GM19395 (cell line): ENCODE results near the gene IQCM.

Experiments
- ATAC-seq: cut with Tn5 transposase; IDR thresholded peaks from one replicate; pipeline ENCODE4 v1.9.1; 2021; ENCODE audit warnings: mild to moderate bottlenecking, moderate library complexity; ENCODE audit not compliant: unreplicated experiment

IQCM gene

DNA sequence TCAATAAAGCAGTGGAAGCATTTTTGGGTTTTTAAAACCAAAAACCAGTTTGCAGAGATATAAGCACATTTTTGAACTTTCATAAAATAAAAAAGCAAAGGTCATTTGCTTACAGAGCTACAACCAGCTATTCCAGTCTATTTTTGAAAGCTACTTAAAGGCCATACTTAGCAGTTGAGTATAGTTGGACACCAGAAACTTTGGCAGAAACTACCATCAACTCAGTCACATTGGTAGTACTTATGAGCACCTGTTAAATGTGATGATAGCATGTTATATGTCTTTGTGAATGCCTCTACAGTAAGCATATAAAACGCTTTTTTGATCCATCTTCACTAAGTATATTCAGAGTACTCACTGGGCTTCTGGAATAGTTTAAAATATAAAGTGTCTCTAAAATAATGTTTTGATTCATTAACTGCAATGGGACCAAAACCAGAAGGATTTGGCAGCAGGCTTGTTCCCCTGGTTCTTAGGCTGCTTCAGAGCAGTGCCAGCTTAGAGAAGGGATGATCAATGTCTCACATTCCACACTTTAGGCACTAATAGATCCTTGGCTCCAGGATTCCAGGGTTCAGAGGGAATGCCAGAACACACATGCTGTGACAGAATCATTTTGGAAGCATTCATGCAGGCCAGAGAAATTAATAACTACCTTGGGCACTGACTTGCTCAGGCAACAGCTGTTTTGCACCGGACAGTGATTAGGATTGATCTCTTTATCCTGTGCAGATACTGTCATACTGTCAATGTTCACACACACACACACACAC, 103.9 kb downstream of the IQCM start:
- no peak for ATAC-seq

DNA sequence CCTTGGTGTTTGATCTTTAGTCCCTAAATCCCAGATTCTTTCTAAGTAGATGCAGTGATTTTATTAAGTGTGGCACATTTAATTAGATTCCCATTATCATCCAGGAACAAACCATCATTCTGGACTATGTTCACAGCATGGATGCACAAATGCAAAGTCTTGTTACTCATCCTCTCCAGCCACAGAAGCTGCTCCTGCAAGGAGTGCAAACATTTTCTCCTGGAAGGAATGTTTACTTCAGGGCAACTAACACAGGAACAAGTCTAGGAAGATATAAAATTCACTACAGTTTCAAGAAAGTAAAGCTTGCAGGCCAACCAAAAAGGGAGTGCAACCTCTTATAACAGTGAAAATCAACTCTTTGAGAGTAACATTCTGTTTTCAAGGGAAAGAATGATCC, 106.0 kb downstream of the IQCM start:
- no peak for ATAC-seq

DNA sequence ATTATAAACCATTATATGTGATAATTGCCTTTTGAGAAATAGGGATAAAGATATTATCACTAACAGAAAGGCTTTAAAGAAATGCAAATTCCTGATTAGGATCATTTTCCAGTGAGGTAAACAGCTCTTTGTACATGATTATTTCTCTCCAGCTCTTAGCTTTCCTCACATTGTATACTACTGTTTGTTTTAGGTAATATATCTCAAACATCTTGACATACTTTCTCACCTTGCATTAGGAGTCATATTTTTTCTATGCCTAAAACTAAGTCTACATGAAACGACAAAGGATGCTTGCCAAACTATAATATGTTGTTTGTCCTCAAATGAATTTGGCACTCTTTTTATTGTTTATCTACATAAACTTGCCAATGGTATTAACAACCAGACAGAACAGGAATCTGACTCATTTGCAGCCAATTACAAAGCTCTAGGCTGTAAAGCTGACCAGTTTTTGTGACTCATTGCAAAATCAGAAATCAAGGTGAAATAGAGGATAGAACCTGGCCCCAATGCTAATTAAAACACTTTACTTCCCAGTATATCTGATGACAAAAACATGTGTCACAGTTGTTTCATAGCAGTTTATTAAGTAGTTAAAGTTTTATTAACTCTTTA, 107.0 kb downstream of the IQCM start:
- no peak for ATAC-seq

DNA sequence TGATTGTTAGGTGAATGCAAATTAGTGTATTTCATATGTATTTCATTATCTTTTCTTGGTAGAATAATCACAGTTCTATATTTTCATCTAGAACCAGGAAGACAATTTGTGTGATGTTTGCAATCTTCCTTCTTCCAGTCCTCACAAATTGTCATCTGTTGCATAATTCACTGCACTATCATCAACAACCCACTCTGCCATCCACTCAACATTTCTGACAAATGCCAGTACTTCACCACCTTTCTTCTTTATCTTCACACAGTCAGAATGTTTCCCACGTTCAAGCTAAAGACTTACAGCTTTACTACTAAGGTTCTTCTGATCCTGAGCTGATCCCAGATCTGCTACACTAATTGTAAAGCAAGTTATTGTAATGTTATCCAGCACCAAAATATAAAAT, 107.8 kb downstream of the IQCM start:
- ATAC-seq, result no peak

DNA sequence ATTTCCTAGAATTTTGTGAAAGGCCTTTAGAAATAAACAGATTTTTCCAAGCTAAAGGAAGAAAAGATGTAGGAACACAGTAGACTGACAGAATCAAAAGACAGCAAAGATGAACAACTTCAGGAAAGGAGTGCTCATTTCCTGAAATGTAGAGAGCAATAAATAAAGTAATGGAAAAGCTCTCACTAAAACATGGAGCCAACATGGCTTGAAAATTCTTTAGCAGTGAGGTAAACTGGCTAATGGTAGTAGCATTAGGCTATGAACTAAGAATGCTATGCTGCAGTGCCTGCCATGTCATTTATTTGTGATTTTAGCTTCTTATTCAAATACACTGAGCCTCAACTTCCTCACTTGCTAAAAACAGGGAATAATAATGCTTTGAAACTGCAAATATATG, 108.7 kb downstream of the IQCM start:
- ATAC-seq, result no peak

DNA sequence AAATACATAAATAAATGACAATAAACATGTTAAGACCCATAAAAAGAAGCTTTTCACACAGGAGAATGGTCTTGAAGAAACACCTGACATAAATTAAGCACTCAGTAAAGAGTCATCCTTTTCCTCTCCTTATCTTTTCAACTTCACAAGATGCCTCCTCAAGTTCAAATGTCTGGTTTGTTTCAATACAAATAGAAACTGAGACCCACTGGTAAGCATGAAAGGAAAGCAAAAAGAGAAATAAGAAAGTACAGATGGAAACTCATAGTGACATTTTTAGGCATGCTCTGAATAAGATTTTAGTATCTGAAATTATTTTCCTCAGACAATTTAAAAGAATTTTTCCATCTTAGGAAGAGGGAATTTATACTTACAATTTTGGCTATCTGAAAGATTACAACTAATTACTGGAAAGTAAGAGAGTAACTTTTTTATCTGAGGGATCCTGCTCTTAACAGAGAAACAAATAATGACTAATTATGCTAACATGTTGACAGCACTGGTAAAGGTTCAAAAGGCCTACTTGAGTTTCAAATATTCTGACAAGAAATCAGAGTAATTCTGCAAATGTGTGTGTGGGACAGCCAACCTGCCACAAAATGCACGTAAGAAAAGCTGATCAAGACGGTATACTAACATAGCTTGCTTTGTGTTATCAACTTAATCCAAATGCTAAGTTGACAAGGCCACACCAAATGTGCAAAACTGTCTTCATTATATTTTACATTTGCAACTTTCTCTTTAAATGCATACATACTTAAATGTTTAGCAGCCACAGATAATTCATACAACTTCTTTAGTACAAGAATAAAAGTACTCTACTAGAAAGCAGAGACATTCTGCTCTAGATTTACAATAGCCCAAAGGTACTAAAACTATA, 113.0 kb downstream of the IQCM start:
- peak; percentile 67 for ATAC-seq

DNA sequence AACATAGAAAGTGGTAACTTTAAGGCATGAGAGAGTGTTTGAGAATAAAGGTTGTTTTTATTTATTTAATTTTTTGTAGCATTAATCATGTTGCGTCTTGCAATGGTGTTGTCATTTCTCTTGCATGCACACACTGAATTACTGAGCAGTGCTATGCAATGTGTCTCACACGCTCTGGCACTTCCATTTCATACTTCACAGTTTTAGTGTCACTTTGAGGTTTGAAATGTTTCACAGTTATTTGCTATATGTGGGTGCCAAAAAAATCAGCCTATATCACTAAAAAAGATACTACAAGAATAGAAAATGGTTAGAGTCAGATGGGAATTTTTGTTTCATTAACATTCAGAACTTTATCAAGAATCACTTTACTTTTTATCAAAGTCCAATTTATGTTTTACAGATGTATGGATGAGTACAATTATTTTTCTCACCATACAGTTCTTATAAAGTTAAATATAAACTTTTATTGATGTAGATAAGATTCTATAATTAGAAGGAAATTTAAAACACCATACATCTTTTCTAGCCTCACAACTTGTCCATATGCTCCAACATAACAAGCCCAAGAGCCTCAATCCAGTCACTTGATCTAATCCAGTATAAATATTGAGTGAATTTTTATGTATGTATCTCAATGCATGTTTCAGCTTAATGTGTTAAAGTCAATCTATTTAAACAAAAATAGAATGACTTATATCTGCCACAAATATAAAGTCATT, 114.0 kb downstream of the IQCM start:
- ATAC-seq, result no peak

DNA sequence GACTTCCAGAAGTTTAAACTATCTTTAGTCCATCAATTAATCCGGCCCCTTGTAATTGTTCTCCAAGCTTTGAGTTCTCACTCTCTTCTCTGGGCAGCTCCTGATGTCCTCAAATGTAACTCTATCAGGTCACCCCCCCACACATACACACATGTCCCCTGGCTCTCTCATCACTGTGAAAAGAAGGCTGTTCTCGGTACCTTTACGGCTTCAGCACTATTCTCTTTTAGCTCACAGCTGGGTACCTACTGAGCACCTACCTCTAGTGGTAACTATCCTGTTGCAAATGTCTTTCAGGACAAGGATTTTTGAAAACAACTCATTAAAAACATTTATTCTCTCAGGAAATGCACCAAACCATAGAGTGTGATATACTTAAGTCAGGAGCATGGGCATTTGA, 115.4 kb downstream of the IQCM start:
- no peak for ATAC-seq

DNA sequence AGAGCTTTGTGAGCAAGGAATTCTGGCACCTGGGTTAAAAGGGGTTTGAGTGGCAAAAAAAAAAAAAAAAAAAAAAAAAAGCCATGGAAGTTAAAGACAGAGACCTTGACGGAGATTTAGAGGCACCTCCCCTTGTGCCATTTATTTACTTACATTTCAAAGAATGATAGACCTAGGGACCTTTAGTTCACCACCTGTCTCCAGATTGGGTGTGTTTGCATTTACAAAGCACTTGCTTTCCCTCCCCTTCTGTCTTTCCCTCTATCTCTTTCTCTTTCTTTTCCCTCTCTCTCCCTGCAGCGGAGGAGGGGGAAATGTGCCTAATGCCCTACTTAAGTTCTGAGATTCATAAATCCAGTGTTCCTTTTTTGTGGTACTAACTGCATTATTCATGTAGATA, 116.0 kb downstream of the IQCM start:
- ATAC-seq, result no peak

DNA sequence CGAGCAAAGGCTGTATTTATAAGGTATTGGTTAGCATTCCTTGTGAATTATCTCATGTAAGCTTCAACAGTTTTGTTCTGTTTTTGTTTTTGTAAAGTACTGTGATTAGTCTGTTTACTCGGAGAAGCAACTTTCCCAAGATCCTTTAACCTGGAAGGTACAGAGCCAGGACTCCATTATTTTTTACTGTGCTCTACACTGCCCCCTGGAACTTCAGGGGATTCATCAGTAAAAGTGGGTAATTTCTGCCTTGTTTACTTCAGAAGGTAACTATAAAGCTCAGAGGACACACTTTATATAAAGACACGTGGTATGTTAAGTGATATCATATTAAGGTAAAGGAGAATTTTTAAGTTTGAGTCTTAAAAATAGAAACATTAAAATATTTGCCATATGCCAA, 124.9 kb downstream of the IQCM start:
- ATAC-seq, result no peak

DNA sequence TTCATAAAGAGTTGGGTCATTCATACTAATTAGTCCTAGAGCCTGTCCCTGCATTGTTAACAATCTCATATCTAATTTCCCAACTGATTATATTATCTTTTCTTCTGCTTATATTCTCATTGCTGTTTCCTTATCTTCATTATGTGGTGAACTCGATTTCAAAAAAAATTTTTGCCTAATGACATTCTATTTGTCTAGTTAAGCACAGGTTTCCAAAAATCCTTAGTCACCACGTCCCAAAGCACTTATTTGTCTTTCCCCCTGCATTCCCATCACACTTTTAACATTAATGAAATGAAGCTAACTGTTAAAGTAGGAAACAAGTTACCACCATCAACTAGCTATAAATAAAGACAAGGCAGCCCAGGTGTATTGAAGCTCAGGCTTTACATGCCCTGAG, 131.1 kb downstream of the IQCM start:
- no peak for ATAC-seq

DNA sequence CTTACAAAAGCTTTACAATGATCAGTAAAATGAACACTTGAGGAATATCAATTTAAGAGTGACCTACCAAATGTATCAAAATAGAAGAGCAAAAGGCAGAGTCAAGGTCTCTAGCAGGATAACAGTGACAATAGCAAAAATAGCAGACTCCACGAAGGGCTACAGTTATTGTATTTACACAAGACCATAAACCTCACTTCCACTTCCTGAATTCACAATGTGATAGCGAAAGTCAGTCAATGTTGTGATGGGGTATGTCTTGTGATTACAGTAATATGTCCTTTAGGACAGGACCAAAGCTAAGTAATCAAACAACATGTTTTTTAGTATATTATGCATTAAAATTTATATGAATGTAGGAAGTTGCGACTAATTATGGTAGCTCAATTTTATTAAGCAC, 139.6 kb downstream of the IQCM start:
- peak; percentile 95 for ATAC-seq

DNA sequence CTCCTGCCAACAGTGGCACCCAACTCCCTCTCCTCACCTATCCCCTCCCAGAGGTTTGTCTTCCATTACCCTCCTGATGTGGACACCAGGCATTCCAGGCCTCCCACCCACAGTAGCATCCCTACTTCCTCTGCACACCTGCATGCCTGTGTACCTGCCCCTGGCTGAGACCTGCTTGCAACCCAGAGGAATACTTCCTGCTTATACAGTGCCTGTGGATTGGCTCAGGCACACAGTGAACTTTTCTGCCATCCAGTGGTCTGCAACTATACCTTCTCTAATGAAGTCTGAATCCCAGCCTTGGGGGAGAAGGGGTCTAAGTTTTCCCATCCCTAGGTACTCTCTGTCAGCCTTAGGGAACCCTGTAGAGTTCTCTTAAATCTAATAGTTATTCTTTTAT, 169.9 kb downstream of the IQCM start:
- ATAC-seq, result no peak

DNA sequence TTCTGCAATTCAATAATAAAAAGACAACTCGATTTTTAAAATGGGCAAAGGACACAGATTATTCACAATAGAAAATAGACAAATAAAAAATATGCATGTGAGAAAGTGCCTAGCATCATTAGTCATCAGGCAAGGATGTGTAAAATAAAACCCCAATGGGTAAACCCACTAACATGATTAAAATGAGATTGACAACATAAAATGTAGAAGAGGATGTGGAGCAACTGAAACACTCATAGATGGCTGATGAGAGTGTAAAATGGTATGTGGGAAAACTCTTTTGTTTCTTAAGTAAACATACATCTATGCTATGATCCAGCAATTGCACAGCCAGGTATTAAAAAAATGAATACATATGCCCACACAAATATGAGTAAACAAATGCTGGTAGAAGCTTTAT, 177.6 kb downstream of the IQCM start:
- no peak for ATAC-seq

DNA sequence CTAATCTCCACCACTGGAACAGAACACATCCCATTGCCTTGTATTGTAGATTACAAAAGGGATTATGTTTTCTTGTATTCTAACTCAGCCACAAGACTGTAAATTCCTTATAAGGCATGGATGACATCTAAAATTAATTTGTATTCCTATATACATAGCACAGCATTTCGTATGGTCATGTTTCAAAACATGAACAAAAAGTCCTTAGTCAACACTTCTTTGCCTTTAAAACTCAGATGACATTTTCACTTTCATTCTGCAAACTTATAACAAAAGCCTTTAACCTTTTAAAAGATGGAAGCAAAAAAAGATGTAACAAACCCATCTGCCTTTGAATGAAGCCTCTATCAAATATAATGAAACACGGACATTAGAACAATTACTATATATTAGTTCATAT, 181.3 kb downstream of the IQCM start:
- no peak for ATAC-seq

DNA sequence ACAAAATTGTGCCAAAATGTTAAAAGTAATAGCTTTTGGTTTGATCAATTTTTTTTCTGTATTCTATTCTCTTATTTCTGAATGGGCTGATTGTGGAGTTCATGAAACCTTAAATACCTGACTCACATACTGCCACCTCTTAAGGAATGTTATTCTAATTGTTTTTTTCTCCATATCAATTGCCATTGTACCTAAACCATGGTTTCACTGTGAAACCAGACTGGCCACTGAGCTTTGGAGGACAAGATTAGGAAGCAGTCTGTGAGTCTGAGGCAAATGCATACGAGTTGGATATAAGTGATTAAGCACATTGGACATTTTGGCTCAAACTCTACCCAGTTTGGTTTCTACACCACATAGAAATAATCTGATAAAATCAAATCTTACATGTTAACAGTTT, 184.0 kb downstream of the IQCM start:
- ATAC-seq, result no peak

DNA sequence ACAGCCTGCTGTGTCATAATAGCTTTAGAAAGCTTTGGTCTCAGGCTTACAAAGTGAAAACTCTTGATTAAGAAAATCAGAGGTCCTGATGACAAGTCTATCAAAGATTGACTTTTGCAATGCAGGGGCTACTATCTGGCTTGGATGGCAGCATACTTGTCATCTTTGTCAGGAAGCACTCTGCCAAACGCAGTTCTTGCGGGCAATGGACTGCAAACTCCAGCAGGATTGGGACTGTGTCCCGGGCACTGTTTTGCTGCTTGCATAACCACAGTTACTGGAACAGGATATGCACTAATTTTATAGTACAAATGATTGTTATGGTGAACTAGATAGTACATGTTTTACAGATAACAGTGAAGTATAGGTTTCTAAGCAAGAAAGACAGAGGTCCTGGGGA, 185.6 kb downstream of the IQCM start:
- no peak for ATAC-seq

DNA sequence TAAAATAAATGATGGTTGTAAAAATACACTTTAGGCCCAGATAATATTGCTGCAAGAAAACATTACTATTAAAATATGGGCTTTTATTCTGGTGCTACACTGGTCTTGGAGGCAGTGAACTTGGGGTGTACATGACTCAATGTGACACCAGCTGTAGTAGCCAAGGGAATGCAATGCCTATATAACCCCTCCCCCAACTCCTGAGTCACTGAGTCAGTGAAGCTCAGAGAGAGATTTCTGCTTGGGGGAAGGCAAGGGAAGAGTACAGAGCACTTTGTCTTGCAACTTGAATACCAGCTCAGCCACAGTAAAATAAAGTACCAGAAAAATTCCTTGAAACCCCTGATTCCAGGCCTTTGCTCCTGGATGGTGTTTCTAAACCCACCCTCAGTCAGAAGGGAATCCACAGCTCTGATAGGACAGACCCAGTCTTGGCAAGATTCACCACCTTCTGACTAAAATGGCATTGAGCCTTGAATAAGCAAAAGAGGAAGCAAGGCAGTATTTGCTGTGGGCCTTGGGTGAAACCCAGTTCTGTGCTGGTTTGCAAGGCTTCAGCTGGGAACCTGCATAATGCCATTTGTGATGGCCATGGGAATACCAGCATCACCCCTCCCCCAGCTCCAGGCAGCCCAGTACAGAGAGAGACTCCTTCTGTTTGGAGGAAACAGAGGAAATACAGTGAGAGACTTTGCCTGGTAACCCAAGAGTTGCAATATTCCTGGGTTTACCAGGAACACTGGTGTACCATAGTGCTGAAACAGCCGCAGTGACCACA, 209.9 kb downstream of the IQCM start:
- no peak for ATAC-seq

DNA sequence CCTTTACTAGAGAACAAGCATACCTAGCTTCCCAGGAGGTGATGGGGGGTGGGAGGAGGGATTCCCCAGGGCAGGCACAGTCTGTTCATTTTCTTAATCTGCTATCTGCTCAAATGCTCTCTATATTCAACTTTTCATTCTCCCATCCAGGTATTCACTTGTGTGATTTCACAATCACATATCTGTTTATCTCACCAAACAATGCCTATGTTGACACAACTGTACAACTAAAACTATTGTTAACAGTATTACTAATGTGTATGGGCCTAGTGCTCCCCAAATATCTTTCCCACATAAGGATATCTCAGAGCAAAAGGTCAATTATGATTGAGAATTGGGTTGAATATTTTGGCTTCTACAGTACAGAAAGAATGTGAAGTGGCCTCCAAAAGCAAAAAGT, 210.8 kb downstream of the IQCM start:
- no peak for ATAC-seq

DNA sequence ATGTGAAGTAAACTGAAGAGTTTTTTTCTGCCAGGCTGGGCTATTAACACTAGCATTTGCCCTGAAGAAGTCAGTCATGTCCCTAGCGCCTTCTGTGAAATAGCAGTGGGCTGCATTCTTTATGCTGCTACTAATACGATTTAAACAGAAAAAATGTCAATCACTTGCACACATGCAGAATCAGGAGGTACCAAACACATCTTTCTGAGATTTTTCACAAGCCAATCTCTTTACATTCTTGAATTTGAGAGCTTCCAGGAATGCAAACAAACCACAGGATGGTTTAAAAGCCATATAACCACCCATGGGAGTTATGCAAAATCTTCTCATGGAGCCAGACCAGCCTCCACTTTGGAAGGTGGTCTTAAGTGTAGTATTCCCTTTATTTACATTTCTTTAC, 220.1 kb downstream of the IQCM start:
- ATAC-seq, result no peak

DNA sequence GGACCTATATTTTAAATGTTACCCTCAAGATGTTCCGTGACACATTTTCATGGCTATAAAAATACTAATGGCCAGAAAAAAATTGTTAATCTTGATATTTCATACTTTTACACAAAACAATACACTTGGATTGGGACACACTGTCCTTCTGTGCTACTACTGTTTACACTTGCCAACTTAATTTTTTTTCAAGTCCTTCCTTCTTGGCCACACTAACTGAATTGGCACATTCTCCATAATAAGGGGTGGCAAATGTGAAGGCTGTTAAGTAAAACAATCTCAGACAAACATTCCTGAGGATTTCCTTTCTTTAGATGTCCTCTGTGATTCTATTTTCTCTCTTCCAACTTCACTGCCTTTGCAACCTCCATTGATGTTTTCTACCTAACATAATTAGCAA, 225.8 kb downstream of the IQCM start:
- ATAC-seq, result no peak
